BLaER1 (cell line): ENCODE data around the gene IL18BP.

Source experiments
- H3K27ac ChIP-seq: shearing (Covaris generic); formaldehyde crosslinking; 2 replicates; pipeline ENCODE4 v1.8.1; 2022
- H3K27me3 ChIP-seq: shearing (Covaris generic); formaldehyde crosslinking; 2 replicates; pipeline ENCODE4 v1.8.1; 2022
- H3K36me3 ChIP-seq: shearing (Covaris generic); formaldehyde crosslinking; 2 replicates; pipeline ENCODE4 v1.8.1; 2022
- H3K4me1 ChIP-seq: shearing (Covaris generic); formaldehyde crosslinking; 2 replicates; pipeline ENCODE4 v1.8.1; 2022
- H3K4me2 ChIP-seq: shearing (Covaris generic); formaldehyde crosslinking; 2 replicates; pipeline ENCODE4 v1.8.1; 2022
- H3K4me3 ChIP-seq: shearing (Covaris generic); formaldehyde crosslinking; 2 replicates; pipeline ENCODE4 v1.8.1; 2022
- H3K9ac ChIP-seq: shearing (Covaris generic); formaldehyde crosslinking; 2 replicates; pipeline ENCODE4 v1.8.1; 2022
- H3K9me3 ChIP-seq: shearing (Covaris generic); formaldehyde crosslinking; 2 replicates; pipeline ENCODE4 v1.8.1; 2022
- H4K20me1 ChIP-seq: shearing (Covaris generic); formaldehyde crosslinking; 2 replicates; pipeline ENCODE4 v1.8.1; 2022
- Cebpa-rat ChIP-seq: shearing (Covaris generic); IDR thresholded peaks from 2 replicates; pipeline ENCODE4 v1.8.1; 2022

The IL18BP gene

DNA sequence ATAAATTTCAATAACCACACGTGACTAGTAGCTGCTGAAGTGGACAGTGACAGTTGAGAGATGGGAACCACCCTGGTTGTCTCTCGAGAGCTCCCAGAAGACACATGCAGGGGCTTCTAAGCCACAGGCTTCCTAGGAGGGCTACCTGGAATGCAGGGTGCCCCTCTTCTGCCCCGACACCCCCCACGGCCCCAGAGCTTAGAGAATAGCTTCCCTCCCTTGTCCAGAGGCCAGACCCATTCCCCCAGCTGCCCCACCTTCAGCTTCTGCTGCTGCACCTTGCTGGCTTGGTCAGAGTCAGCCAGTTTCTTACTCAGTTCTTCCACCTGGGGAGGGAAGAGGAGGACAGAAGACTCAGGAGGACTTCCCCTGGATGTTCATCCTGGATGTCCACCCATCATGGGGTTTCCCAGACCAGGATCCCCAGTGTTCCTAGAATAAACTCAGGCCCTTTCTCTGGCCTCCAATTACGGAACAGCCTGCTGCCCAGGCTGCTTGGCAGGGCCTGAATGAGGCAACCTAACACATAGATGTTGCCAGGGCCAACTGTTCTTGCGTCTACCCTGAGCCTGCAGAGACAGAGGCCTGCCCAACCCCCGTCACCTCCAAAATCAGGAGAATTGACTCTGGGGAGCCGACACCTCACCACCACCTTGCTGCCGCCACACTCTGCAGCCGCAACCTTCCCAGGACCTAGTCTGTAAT is 12.0 kb downstream of the IL18BP start:
- Histone ChIP-seq H4K20me1 (peaks cover 99% of the 10 kb centered on the region), H3K4me3 (no peak overlapping the region), H3K27ac (0 out of 2 replicates have a peak overlapping the region, but pooled peaks have one; percentile 8), H3K36me3 (peaks cover 100% of the 10 kb centered on the region), H3K4me1 (peaks cover 37% of the 10 kb centered on the region), H3K9ac (no peak overlapping the region), H3K9me3 (no peaks in the 10 kb centered on the region), H3K27me3 (no peaks in the 10 kb centered on the region), H3K4me2 (no peak overlapping the region)
- TF ChIP-seq Cebpa-rat: no peak

DNA sequence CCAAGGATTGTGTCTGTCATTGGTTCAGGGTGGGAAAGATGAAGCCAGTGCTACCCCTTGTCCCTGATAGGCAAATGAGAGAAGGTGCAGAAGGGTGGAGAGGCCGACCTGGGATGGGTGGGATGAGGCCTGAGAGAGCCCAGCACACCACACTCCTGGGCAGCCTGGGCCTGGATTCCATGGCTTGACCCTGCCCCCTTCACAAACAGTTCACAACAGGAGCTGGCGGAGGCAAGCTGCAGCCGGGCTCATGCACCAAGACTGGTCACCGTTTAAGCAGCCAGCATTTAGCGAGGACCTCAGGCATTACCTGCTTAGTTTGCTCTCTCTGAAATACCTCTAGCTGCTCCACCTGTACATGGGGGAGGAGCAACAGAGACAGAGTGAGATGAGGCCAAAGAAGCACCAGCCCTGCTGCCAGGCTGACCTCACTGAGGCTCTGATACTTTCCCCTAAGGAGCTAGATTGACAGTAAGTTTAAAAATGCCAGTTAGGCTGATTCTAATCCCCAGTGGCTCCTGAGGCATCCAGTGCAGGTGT is 13.5 kb downstream of the IL18BP start:
- H3K9ac ChIP-seq: peak overlapping the region; percentile 57; the same call in 1 of the 2 replicates
- no peak for TF ChIP-seq Cebpa-rat
- peak overlapping the region; percentile 10; the same call in 1 of the 2 replicates for H3K27ac ChIP-seq
- H3K9me3 ChIP-seq: no peaks in the 10 kb centered on the region
- peaks cover 100% of the 10 kb centered on the region for H3K36me3 ChIP-seq
- H3K4me1 ChIP-seq: peaks cover 37% of the 10 kb centered on the region
- no peak overlapping the region for H3K4me3 ChIP-seq
- peaks cover 99% of the 10 kb centered on the region for H4K20me1 ChIP-seq
- H3K4me2 ChIP-seq: peak overlapping the region; percentile 9
- no peaks in the 10 kb centered on the region for H3K27me3 ChIP-seq

DNA sequence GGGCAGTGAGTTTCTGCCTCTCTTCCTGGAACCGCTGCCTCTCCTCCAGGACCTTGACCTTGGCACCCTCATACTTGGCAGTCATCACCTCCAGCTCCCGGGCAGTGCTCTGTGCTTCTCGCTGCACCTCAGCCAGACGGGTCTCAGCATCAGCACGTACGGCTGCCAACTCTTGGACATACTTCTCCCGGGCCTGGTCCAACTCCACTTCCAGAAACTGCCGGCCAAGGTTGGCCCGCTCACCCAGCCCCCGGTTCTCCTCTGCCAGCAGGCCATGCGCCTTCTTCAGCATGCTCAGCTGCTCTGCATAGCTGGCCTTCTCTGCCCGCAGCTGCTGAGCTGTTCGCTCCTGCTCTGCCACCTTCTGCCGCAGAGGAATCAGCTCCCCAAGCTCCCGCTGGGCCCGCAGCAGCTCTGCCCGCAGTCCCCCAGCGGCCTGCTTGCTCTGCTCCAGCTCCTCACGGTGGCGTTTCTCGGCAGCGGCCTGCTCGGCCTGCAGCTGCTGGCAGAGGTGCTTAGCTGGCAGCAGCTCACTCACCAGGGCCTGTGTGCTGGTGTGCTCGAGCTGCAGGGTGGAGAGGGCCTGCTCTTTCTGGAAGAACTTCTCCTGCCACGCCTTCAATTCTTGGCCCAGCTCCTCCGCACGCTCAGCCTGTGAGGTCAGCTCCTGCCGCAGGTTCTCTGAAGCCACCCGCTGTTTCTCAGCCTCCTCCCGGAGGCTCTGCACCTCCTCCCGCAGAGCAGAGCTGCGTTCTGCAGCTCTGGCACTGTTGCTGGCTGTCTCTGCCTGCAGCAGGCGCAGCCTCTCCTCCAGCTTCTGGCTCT is 14.4 kb downstream of the IL18BP start:
- Histone ChIP-seq H4K20me1 (peaks cover 99% of the 10 kb centered on the region), H3K9me3 (no peaks in the 10 kb centered on the region), H3K9ac (peak overlapping the region; percentile 57; the same call in 1 of the 2 replicates), H3K4me1 (peaks cover 37% of the 10 kb centered on the region), H3K27ac (peak overlapping the region; percentile 44), H3K4me3 (no peak overlapping the region), H3K4me2 (peak overlapping the region; percentile 9), H3K36me3 (peaks cover 100% of the 10 kb centered on the region), H3K27me3 (no peaks in the 10 kb centered on the region)
- TF ChIP-seq Cebpa-rat: no peak

DNA sequence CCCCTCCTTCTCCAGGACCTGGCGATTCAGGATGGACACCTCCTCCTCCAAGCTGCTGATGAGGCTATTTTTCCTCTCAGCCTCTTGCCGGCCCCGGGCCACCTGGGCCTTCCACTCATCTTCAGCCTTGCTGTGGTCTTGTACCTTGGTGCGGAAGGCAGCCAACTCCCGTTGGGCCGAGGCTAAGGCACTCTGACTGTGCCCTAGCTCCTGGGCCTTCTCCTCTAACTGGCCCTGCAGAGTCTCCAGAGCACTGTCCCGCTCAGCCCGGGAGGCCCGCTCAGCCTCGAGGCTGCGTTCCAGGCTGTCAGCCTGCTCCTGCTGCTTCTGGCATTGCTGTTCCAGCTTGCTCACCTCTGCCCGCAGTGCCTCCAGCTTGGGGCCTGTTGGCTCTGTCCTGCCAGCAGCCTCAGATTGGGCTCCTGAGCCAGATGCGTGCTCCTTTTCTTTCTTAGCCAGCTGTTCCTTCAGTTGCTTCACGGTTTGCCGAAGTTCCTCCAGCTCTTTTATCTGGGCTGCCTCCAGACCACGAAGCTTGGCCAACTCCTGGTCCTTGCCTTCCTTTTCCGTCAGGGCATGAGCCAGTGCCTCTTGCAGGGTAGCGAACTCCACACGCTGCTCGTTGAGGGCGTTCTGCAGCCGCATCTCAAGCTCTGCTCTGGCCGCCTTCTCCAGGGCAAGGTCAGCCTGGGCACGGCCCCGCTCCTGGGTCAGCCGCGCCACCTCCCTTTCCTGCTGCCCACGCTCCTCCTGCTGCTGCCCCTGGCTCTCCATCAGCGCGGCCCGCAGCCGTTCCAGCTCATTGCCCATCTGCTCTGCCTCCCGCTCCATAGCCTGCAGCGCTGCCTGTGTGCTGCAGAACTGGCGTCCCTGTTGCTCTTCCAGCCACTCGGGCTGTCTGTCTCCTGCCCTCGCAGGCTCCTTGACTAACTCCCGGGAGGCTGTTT is 15.3 kb downstream of the IL18BP start:
- H3K4me2 ChIP-seq: 0 out of 2 replicates have a peak overlapping the region, but pooled peaks have one; percentile 9
- peak overlapping the region; percentile 44 for H3K27ac ChIP-seq
- H3K4me3 ChIP-seq: no peak overlapping the region
- H3K36me3 ChIP-seq: peaks cover 100% of the 10 kb centered on the region
- peaks cover 37% of the 10 kb centered on the region for H3K4me1 ChIP-seq
- H3K27me3 ChIP-seq: no peaks in the 10 kb centered on the region
- no peak for TF ChIP-seq Cebpa-rat
- H4K20me1 ChIP-seq: peaks cover 100% of the 10 kb centered on the region
- no peaks in the 10 kb centered on the region for H3K9me3 ChIP-seq
- H3K9ac ChIP-seq: peak overlapping the region; percentile 15; the same call in 1 of the 2 replicates

DNA sequence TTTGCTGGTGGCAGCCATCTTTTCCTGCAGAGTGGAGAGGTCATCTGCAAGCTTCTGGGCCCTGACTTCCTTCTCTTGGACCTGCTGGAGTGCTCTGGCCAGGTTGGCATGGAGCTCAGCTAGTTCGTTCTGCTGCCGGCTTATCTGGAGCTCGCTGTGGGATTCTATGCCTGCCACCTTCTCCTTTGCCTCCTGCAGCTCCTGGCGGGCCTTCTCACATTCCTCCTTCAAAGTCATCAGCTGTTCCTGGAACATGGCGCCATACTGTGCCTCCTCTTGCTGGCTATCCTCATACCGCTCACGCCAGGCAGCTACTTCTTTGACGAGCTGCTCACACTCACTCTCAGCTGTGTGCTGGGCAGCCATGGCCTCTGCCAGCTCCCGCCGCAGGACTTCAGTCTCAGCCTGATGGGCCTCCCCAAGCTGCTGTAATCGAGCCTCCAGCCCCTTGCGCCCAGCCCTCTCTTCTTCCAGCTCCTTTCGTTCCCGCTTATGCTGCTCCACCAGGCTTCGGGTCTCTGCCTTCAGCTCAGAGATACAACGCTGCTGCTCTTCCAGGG is 16.1 kb downstream of the IL18BP start:
- Histone ChIP-seq H3K9me3 (no peaks in the 10 kb centered on the region), H3K27ac (no peak overlapping the region; the same call in 1 of the 2 replicates), H3K4me2 (no peak overlapping the region), H3K4me3 (no peak overlapping the region), H3K9ac (no peak overlapping the region; the same call in 1 of the 2 replicates), H3K27me3 (no peaks in the 10 kb centered on the region), H3K4me1 (peaks cover 37% of the 10 kb centered on the region), H4K20me1 (peaks cover 100% of the 10 kb centered on the region), H3K36me3 (peaks cover 100% of the 10 kb centered on the region)
- no peak for TF ChIP-seq Cebpa-rat

DNA sequence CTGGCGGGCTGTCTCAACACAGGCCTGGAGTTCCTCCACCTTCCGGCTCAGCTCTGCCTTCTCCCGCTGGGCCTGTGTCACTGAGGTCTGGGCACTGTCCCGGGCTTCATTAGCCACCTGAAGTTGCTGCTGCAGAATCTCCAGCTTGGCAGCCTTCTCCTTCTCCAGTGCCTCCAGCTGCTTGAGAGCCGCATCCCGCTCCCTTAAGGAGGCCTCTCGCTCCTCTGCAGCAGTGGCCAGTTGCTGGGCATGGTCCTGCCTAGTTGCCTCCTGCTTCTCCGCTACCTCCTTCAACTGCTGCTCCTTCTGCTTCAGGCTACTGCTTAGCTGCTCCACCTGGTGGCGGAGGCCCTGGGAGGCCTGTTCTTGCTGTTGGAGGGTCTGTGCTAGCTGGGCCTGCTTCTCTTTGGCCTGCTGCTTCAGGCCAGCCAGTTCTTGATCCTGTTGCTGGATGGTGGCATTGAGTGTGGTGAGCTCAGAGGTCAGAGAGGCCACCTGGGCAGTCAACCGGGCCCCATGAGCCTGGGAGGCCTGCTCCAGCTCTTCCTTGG is 16.9 kb downstream of the IL18BP start:
- no peak overlapping the region for H3K4me3 ChIP-seq
- no peaks in the 10 kb centered on the region for H3K9me3 ChIP-seq
- H3K9ac ChIP-seq: no peak overlapping the region; the same call in 1 of the 2 replicates
- peaks cover 37% of the 10 kb centered on the region for H3K4me1 ChIP-seq
- no peak for TF ChIP-seq Cebpa-rat
- H3K36me3 ChIP-seq: peaks cover 100% of the 10 kb centered on the region
- no peaks in the 10 kb centered on the region for H3K27me3 ChIP-seq
- peaks cover 100% of the 10 kb centered on the region for H4K20me1 ChIP-seq
- H3K27ac ChIP-seq: no peak overlapping the region
- no peak overlapping the region for H3K4me2 ChIP-seq

DNA sequence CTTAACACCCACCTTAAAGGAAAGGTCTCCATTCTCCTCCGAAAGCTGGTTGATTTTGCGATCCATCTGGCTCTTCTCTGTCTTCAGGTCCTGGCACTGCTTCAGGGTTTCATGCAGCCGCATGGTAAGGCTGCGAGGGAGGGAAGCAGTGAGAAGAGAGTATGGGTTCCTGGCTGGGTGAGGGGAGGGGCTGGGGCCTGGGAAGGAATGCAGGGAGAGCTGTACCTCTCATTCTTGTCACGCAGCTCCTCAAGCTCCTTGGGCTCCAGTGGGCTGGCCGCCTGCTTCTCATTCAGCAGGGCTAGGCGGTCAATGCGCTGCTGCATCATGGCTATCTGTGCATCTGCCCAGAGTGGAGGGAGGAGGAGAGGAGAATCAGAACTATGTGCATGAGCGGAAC is 19.5 kb downstream of the IL18BP start:
- H3K4me1 ChIP-seq: peaks cover 16% of the 10 kb centered on the region
- no peak overlapping the region for H3K27ac ChIP-seq
- no peak overlapping the region for H3K4me2 ChIP-seq
- no peak overlapping the region for H3K4me3 ChIP-seq
- TF ChIP-seq Cebpa-rat: no peak
- H3K9me3 ChIP-seq: no peaks in the 10 kb centered on the region
- H4K20me1 ChIP-seq: peaks cover 100% of the 10 kb centered on the region
- H3K36me3 ChIP-seq: peaks cover 100% of the 10 kb centered on the region
- H3K9ac ChIP-seq: no peak overlapping the region
- H3K27me3 ChIP-seq: no peaks in the 10 kb centered on the region

DNA sequence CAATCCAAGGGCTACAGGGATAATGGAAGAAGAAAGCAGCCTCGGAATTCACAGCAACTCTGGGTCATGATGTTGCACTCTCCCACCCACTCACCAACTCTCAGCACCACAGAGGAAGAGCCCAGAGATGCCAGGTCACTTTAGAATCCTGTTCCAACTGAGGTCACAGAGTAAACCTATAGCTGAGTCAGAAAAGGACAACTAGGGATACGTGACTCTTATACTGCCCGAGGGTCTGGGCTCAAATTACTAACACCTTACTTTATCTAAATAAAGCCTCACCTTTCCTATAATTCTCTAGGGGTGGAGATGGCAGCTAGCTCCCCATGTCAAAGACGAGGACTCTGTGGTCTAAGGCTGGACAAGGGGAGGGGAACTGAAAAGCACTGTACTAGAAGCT is 24.6 kb downstream of the IL18BP start:
- TF ChIP-seq Cebpa-rat: no peak
- H3K4me2 ChIP-seq: no peak overlapping the region
- no peak overlapping the region for H3K9ac ChIP-seq
- peaks cover 100% of the 10 kb centered on the region for H3K36me3 ChIP-seq
- H3K4me3 ChIP-seq: no peak overlapping the region
- no peak overlapping the region for H3K27ac ChIP-seq
- peaks cover 100% of the 10 kb centered on the region for H4K20me1 ChIP-seq
- peaks cover 10% of the 10 kb centered on the region; the same call in 1 of the 2 replicates for H3K4me1 ChIP-seq
- H3K27me3 ChIP-seq: no peaks in the 10 kb centered on the region
- no peaks in the 10 kb centered on the region for H3K9me3 ChIP-seq
